GM23338 (cell line): ENCODE measurements around the gene SBSN. TPM values are rescaled to one million over a fixed set of nuclear protein-coding genes. Genes with fewer than 3 reads are reported as not detected.

Experiments
- ATAC-seq: fragments of 200-7000 bp; cut with Tn5 transposase; 3 replicates; pipeline ENCODE4 v1.9.1; 2020
- DNase-seq: peaks from one replicate; pipeline ENCODE4 v3.0.0-alpha.2; 2015; ENCODE audit warnings: low spot score
- H2AFZ ChIP-seq: fragments of 200-600 bp; sonication (generic); 2 replicates; pipeline ENCODE4 v1.8.0; 2016; ENCODE audit warnings: antibody characterized with exemption, mild to moderate bottlenecking, moderate library complexity
- H3F3A ChIP-seq: fragments of 200-600 bp; sonication (generic); replicated peaks from 2 replicates; pipeline ENCODE4 v1.8.0; 2017; ENCODE audit warnings: antibody characterized with exemption, mixed run types, low read depth
- H3K27ac ChIP-seq: fragments of 200-600 bp; sonication (generic); 2 replicates; pipeline ENCODE4 v1.6.1; 2016; ENCODE audit warnings: low read depth
- H3K27me3 ChIP-seq: fragments of 200-600 bp; sonication (generic); 2 replicates; pipeline ENCODE4 v1.8.0; 2016; ENCODE audit warnings: mild to moderate bottlenecking, mixed run types, moderate library complexity; ENCODE audit not compliant: insufficient read depth
- H3K36me3 ChIP-seq: fragments of 200-600 bp; sonication (generic); 2 replicates; pipeline ENCODE4 v1.8.0; 2016; ENCODE audit warnings: mild to moderate bottlenecking; ENCODE audit not compliant: insufficient read depth
- H3K4me1 ChIP-seq: fragments of 200-600 bp; sonication (generic); 2 replicates; pipeline ENCODE4 v1.8.0; 2016; ENCODE audit warnings: mild to moderate bottlenecking, moderate library complexity; ENCODE audit not compliant: insufficient read depth
- H3K4me2 ChIP-seq: fragments of 200-600 bp; sonication (generic); 2 replicates; pipeline ENCODE4 v1.7.1; 2017; ENCODE audit warnings: mixed run types
- H3K4me3 ChIP-seq: fragments of 200-600 bp; sonication (generic); 2 replicates; pipeline ENCODE4 v1.6.1; 2016; ENCODE audit warnings: mixed run types
- H3K79me2 ChIP-seq: fragments of 200-600 bp; sonication (generic); replicated peaks from 2 replicates; pipeline ENCODE4 v1.8.0; 2017; ENCODE audit warnings: mild to moderate bottlenecking; ENCODE audit not compliant: insufficient read depth
- H3K9me2 ChIP-seq: fragments of 200-600 bp; sonication (generic); 2 replicates; pipeline ENCODE4 v1.8.0; 2017; ENCODE audit not compliant: insufficient read depth
- H4K20me1 ChIP-seq: fragments of 200-600 bp; sonication (generic); replicated peaks from 2 replicates; pipeline ENCODE4 v1.8.0; 2017; ENCODE audit warnings: mild to moderate bottlenecking; ENCODE audit not compliant: insufficient read depth
- H3K27ac Mint-ChIP-seq: 2 replicates; pipeline ENCODE4 v1.8.0; 2020; ENCODE audit warnings: inconsistent platforms, mild to moderate bottlenecking, moderate library complexity, mixed read lengths
- H3K27me3 Mint-ChIP-seq: 3 replicates; pipeline ENCODE4 v1.8.0; 2022; ENCODE audit warnings: low read depth, mild to moderate bottlenecking, moderate library complexity, mixed read lengths, inconsistent platforms; ENCODE audit not compliant: insufficient read depth, poor library complexity
- H3K36me3 Mint-ChIP-seq: 3 replicates; pipeline ENCODE4 v1.8.0; 2021; ENCODE audit warnings: low read depth, mild to moderate bottlenecking, inconsistent platforms, moderate library complexity, mixed read lengths
- H3K4me1 Mint-ChIP-seq: 3 replicates; pipeline ENCODE4 v1.8.0; 2020; ENCODE audit warnings: mild to moderate bottlenecking, inconsistent platforms, mixed read lengths
- H3K4me3 Mint-ChIP-seq: 3 replicates; pipeline ENCODE4 v1.8.0; 2021; ENCODE audit warnings: moderate library complexity, mild to moderate bottlenecking, inconsistent platforms, mixed read lengths
- H3K9me3 Mint-ChIP-seq: 3 replicates; pipeline ENCODE4 v1.8.0; 2020; ENCODE audit warnings: moderate library complexity, mild to moderate bottlenecking, inconsistent platforms, mixed read lengths
- CREB1 ChIP-seq: fragments of 250-450 bp; sonication (Bioruptor Pico); IDR thresholded peaks from 2 replicates; pipeline ENCODE4 v1.5.0; 2020; ENCODE audit warnings: low read depth, mild to moderate bottlenecking, moderate library complexity
- EZH2 ChIP-seq: fragments of 200-600 bp; sonication (generic); IDR thresholded peaks from one replicate; pipeline ENCODE4 v1.8.0; 2017; ENCODE audit warnings: antibody characterized with exemption, mild to moderate bottlenecking, low read depth; ENCODE audit not compliant: unreplicated experiment
- EZH2phosphoT487 ChIP-seq: fragments of 200-600 bp; sonication (generic); IDR thresholded peaks from one replicate; pipeline ENCODE4 v1.8.1; 2018; ENCODE audit warnings: antibody characterized with exemption; ENCODE audit not compliant: unreplicated experiment
- JUNB ChIP-seq: IDR thresholded peaks from one replicate; pipeline ENCODE4 v1.6.1; 2016; ENCODE audit warnings: antibody characterized with exemption; ENCODE audit not compliant: unreplicated experiment
- NANOG ChIP-seq: IDR thresholded peaks from 2 replicates; pipeline ENCODE4 v1.6.1; 2016; ENCODE audit warnings: antibody characterized with exemption, borderline replicate concordance
- POLR2AphosphoS5 ChIP-seq: IDR thresholded peaks from 2 replicates; pipeline ENCODE4 v1.6.1; 2016; ENCODE audit warnings: antibody characterized with exemption, low read depth
- STAT1 ChIP-seq: IDR thresholded peaks from one replicate; pipeline ENCODE4 v1.6.1; 2016; ENCODE audit warnings: antibody characterized with exemption; ENCODE audit not compliant: unreplicated experiment
- ZNF114 ChIP-seq: fragments of 250-450 bp; sonication (Bioruptor Pico); IDR thresholded peaks from 2 replicates; pipeline ENCODE4 v1.5.0; 2020; ENCODE audit warnings: mild to moderate bottlenecking, moderate library complexity
- ZNF331 ChIP-seq: fragments of 250-450 bp; sonication (Bioruptor Pico); IDR thresholded peaks from 2 replicates; pipeline ENCODE4 v1.5.0; 2020; ENCODE audit warnings: low read depth, mild to moderate bottlenecking, moderate library complexity
- polyA plus RNA-seq: library from polyadenylated mRNA; unstranded; fragments of >200 nt; fragmentation: Nextera tagmentation; extraction: Ambion mirVana; gene quantifications from 2 replicates; pipeline ENCODE4 v1.2.1, GENCODE V29; 2016
- total RNA-seq: library from RNA; depleted of rRNA; stranded (reverse); fragments of >200 nt; shearing (Covaris generic); gene quantifications from 2 replicates; pipeline ENCODE4 v1.2.3, GENCODE V29; 2014
- TF ChIP-seq, protein P1 (sequence below): IDR thresholded peaks from 2 replicates; pipeline ENCODE4 v1.6.1; 2016; ENCODE audit warnings: antibody characterized with exemption
- TF ChIP-seq, protein P2 (sequence below), 2 experiments: fragments of 200-600 bp in 1 of 2; sonication (generic) in 1 of 2; conservative IDR thresholded peaks; 2 replicates each; pipeline versions ENCODE4 v1.5.1 to v1.6.1; 2016 to 2017; ENCODE audit warnings: antibody characterized with exemption in 2 of 2, low read depth in 2 of 2, mild to moderate bottlenecking in 2 of 2, moderate library complexity in 1 of 2
- TF ChIP-seq, protein P3 (sequence below): IDR thresholded peaks from one replicate; pipeline ENCODE4 v1.6.1; 2018; ENCODE audit warnings: antibody characterized with exemption; ENCODE audit not compliant: unreplicated experiment
- TF ChIP-seq, protein P4 (sequence below): fragments of 250-450 bp; sonication (Bioruptor Pico); IDR thresholded peaks from 2 replicates; pipeline ENCODE4 v1.5.0; 2020; ENCODE audit warnings: mild to moderate bottlenecking, moderate library complexity

Gene SBSN
- total and polyA plus RNA-seq, 2 experiments from 2014 or later: 0.39 TPM; not detected in 1

GRCh38 chr19:35551091-35551810, 23.1 kb upstream of the SBSN start:
- Mint-ChIP-seq H3K4me3 (no peak overlapping the region; the same call in 2 of the 3 replicates), H3K36me3 (peaks cover 26% of the 10 kb centered on the region), H3K4me1 (peaks cover 25% of the 10 kb centered on the region), H3K9me3 (no peaks in the 10 kb centered on the region; the same call in 1 of the 3 replicates), H3K27me3 (peaks cover 15% of the 10 kb centered on the region), H3K27ac (peak overlapping the region; percentile 17; the same call in 1 of the 2 replicates)
- no peak for DNase-seq
- Histone ChIP-seq H3K4me1 (0 out of 2 replicates have a peak, but pooled peaks cover 5% of the 10 kb centered on the region), H3K36me3 (no peaks in the 10 kb centered on the region), H3K9me2 (no peaks in the 10 kb centered on the region), H3F3A (peaks cover 9% of the 10 kb centered on the region; the same call in 1 of the 2 replicates), H3K4me3 (no peak overlapping the region), H3K27me3 (no peaks in the 10 kb centered on the region), H4K20me1 (peaks cover 9% of the 10 kb centered on the region), H2AFZ (no peak overlapping the region), H3K27ac (no peak overlapping the region), H3K4me2 (no peak overlapping the region), H3K79me2 (peaks cover 9% of the 10 kb centered on the region)
- no peak for TF ChIP-seq NANOG
- no peak for TF ChIP-seq EZH2
- TF ChIP-seq POLR2AphosphoS5: no peak
- TF ChIP-seq, protein P1, sequence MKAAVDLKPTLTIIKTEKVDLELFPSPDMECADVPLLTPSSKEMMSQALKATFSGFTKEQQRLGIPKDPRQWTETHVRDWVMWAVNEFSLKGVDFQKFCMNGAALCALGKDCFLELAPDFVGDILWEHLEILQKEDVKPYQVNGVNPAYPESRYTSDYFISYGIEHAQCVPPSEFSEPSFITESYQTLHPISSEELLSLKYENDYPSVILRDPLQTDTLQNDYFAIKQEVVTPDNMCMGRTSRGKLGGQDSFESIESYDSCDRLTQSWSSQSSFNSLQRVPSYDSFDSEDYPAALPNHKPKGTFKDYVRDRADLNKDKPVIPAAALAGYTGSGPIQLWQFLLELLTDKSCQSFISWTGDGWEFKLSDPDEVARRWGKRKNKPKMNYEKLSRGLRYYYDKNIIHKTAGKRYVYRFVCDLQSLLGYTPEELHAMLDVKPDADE: no peak
- no peak for TF ChIP-seq ZNF331
- no peak for TF ChIP-seq CREB1 (CRISPR knock-in tag)
- no peak for TF ChIP-seq STAT1
- TF ChIP-seq JUNB: no peak
- TF ChIP-seq ZNF114 (CRISPR knock-in tag): no peak
- TF ChIP-seq, protein P2, sequence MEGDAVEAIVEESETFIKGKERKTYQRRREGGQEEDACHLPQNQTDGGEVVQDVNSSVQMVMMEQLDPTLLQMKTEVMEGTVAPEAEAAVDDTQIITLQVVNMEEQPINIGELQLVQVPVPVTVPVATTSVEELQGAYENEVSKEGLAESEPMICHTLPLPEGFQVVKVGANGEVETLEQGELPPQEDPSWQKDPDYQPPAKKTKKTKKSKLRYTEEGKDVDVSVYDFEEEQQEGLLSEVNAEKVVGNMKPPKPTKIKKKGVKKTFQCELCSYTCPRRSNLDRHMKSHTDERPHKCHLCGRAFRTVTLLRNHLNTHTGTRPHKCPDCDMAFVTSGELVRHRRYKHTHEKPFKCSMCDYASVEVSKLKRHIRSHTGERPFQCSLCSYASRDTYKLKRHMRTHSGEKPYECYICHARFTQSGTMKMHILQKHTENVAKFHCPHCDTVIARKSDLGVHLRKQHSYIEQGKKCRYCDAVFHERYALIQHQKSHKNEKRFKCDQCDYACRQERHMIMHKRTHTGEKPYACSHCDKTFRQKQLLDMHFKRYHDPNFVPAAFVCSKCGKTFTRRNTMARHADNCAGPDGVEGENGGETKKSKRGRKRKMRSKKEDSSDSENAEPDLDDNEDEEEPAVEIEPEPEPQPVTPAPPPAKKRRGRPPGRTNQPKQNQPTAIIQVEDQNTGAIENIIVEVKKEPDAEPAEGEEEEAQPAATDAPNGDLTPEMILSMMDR (conservative IDR thresholded peaks at IDR 0.05; ENCODE audit: low read depth in 2 of 2): no peak
- TF ChIP-seq, protein P3, sequence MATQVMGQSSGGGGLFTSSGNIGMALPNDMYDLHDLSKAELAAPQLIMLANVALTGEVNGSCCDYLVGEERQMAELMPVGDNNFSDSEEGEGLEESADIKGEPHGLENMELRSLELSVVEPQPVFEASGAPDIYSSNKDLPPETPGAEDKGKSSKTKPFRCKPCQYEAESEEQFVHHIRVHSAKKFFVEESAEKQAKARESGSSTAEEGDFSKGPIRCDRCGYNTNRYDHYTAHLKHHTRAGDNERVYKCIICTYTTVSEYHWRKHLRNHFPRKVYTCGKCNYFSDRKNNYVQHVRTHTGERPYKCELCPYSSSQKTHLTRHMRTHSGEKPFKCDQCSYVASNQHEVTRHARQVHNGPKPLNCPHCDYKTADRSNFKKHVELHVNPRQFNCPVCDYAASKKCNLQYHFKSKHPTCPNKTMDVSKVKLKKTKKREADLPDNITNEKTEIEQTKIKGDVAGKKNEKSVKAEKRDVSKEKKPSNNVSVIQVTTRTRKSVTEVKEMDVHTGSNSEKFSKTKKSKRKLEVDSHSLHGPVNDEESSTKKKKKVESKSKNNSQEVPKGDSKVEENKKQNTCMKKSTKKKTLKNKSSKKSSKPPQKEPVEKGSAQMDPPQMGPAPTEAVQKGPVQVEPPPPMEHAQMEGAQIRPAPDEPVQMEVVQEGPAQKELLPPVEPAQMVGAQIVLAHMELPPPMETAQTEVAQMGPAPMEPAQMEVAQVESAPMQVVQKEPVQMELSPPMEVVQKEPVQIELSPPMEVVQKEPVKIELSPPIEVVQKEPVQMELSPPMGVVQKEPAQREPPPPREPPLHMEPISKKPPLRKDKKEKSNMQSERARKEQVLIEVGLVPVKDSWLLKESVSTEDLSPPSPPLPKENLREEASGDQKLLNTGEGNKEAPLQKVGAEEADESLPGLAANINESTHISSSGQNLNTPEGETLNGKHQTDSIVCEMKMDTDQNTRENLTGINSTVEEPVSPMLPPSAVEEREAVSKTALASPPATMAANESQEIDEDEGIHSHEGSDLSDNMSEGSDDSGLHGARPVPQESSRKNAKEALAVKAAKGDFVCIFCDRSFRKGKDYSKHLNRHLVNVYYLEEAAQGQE: no peak
- no peak for TF ChIP-seq EZH2phosphoT487
- TF ChIP-seq, protein P4, sequence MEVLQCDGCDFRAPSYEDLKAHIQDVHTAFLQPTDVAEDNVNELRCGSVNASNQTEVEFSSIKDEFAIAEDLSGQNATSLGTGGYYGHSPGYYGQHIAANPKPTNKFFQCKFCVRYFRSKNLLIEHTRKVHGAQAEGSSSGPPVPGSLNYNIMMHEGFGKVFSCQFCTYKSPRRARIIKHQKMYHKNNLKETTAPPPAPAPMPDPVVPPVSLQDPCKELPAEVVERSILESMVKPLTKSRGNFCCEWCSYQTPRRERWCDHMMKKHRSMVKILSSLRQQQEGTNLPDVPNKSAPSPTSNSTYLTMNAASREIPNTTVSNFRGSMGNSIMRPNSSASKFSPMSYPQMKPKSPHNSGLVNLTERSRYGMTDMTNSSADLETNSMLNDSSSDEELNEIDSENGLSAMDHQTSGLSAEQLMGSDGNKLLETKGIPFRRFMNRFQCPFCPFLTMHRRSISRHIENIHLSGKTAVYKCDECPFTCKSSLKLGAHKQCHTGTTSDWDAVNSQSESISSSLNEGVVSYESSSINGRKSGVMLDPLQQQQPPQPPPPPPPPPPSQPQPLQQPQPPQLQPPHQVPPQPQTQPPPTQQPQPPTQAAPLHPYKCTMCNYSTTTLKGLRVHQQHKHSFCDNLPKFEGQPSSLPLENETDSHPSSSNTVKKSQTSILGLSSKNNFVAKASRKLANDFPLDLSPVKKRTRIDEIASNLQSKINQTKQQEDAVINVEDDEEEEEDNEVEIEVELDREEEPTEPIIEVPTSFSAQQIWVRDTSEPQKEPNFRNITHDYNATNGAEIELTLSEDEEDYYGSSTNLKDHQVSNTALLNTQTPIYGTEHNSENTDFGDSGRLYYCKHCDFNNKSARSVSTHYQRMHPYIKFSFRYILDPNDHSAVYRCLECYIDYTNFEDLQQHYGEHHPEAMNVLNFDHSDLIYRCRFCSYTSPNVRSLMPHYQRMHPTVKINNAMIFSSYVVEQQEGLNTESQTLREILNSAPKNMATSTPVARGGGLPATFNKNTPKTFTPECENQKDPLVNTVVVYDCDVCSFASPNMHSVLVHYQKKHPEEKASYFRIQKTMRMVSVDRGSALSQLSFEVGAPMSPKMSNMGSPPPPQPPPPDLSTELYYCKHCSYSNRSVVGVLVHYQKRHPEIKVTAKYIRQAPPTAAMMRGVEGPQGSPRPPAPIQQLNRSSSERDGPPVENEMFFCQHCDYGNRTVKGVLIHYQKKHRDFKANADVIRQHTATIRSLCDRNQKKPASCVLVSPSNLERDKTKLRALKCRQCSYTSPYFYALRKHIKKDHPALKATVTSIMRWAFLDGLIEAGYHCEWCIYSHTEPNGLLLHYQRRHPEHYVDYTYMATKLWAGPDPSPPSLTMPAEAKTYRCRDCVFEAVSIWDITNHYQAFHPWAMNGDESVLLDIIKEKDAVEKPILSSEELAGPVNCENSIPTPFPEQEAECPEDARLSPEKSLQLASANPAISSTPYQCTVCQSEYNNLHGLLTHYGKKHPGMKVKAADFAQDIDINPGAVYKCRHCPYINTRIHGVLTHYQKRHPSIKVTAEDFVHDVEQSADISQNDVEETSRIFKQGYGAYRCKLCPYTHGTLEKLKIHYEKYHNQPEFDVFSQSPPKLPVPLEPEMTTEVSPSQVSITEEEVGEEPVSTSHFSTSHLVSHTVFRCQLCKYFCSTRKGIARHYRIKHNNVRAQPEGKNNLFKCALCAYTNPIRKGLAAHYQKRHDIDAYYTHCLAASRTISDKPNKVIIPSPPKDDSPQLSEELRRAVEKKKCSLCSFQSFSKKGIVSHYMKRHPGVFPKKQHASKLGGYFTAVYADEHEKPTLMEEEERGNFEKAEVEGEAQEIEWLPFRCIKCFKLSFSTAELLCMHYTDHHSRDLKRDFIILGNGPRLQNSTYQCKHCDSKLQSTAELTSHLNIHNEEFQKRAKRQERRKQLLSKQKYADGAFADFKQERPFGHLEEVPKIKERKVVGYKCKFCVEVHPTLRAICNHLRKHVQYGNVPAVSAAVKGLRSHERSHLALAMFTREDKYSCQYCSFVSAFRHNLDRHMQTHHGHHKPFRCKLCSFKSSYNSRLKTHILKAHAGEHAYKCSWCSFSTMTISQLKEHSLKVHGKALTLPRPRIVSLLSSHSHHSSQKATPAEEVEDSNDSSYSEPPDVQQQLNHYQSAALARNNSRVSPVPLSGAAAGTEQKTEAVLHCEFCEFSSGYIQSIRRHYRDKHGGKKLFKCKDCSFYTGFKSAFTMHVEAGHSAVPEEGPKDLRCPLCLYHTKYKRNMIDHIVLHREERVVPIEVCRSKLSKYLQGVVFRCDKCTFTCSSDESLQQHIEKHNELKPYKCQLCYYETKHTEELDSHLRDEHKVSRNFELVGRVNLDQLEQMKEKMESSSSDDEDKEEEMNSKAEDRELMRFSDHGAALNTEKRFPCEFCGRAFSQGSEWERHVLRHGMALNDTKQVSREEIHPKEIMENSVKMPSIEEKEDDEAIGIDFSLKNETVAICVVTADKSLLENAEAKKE (CRISPR knock-in tag): no peak
- ATAC-seq: no peak
